IPS-18c (cell line): ENCODE results near the gene ALG14.
"Not testable (repeated sequence)": the region's sequence is repeated elsewhere in the genome, so short reads cannot be mapped to it uniquely, and the experiment has no call there.

Experiments
- H3K4me3 ChIP-seq: 2 replicates; pipeline ENCODE4 v1.7.0; 2013; ENCODE audit warnings: low read depth, mild to moderate bottlenecking, low read length, moderate library complexity; ENCODE audit not compliant: insufficient read depth
- H3K9me3 ChIP-seq: one replicate; pipeline ENCODE4 v1.6.1; 2013; ENCODE audit warnings: mild to moderate bottlenecking, low read length, moderate library complexity; ENCODE audit not compliant: control insufficient read depth, insufficient read depth

Gene ALG14

GRCh38 chr1:95002164-95002539 is 70.6 kb downstream of the ALG14 start:
- H3K9me3 ChIP-seq, result no peaks in the 10 kb centered on the region
- no peak overlapping the region for H3K4me3 ChIP-seq

GRCh38 chr1:94999456-95000131 is 73.2 kb downstream of the ALG14 start:
- Histone ChIP-seq H3K9me3 (no peaks in the 10 kb centered on the region), H3K4me3 (no peak overlapping the region)

GRCh38 chr1:94998748-94999147 is 74.0 kb downstream of the ALG14 start:
- H3K4me3 ChIP-seq, result no peak overlapping the region
- H3K9me3 ChIP-seq, result no peaks in the 10 kb centered on the region

- Histone ChIP-seq H3K4me3 (no peak overlapping the region), H3K9me3 (no peaks in the 10 kb centered on the region)
Measured at GRCh38 chr1:94998114-94998513, 74.6 kb downstream of the ALG14 start.

- not testable (repeated sequence) for H3K9me3 ChIP-seq
Measured at GRCh38 chr1:94995536-94995935, 77.2 kb downstream of the ALG14 start.

GRCh38 chr1:94994805-94995204 is 77.9 kb downstream of the ALG14 start:
- Histone ChIP-seq H3K9me3 (no peaks in the 10 kb centered on the region), H3K4me3 (no peak overlapping the region)

More at GRCh38 chr1:94995536-94995935, 77.2 kb downstream of the ALG14 start:
- not testable (repeated sequence) for H3K4me3 ChIP-seq

- no peak overlapping the region for H3K4me3 ChIP-seq
- no peaks in the 10 kb centered on the region for H3K9me3 ChIP-seq
Measured at GRCh38 chr1:94993931-94994645, 78.7 kb downstream of the ALG14 start.

- no peak overlapping the region for H3K4me3 ChIP-seq
- no peaks in the 10 kb centered on the region for H3K9me3 ChIP-seq
Measured at GRCh38 chr1:94992863-94993563, 79.7 kb downstream of the ALG14 start.

- Histone ChIP-seq H3K9me3 (no peaks in the 10 kb centered on the region), H3K4me3 (no peak overlapping the region)
Measured at GRCh38 chr1:94992161-94992560, 80.6 kb downstream of the ALG14 start.

GRCh38 chr1:94989911-94990473 is 82.8 kb downstream of the ALG14 start:
- Histone ChIP-seq H3K9me3 (no peaks in the 10 kb centered on the region), H3K4me3 (no peak overlapping the region)

- H3K9me3 ChIP-seq, result no peaks in the 10 kb centered on the region
- H3K4me3 ChIP-seq, result no peak overlapping the region
Measured at GRCh38 chr1:94989398-94989797, 83.4 kb downstream of the ALG14 start.

GRCh38 chr1:94988356-94988755 is 84.4 kb downstream of the ALG14 start:
- H3K9me3 ChIP-seq, result no peaks in the 10 kb centered on the region
- H3K4me3 ChIP-seq, result no peak overlapping the region

GRCh38 chr1:94986783-94987182 is 86.0 kb downstream of the ALG14 start:
- no peak overlapping the region for H3K4me3 ChIP-seq

GRCh38 chr1:94983171-94983739 is 89.5 kb downstream of the ALG14 start:
- H3K9me3 ChIP-seq, result no peaks in the 10 kb centered on the region
- no peak overlapping the region for H3K4me3 ChIP-seq

More at GRCh38 chr1:94986783-94987182, 86.0 kb downstream of the ALG14 start:
- no peaks in the 10 kb centered on the region for H3K9me3 ChIP-seq

GRCh38 chr1:94982398-94982797 is 90.4 kb downstream of the ALG14 start:
- Histone ChIP-seq H3K9me3 (no peaks in the 10 kb centered on the region), H3K4me3 (no peak overlapping the region)

GRCh38 chr1:94981575-94981973 is 91.2 kb downstream of the ALG14 start:
- Histone ChIP-seq H3K4me3 (no peak overlapping the region), H3K9me3 (no peaks in the 10 kb centered on the region)
